GM12873 (cell line): ENCODE results near the gene CCDC14.

Experiments
- CTCF ChIP-seq: IDR thresholded peaks from 2 replicates; pipeline ENCODE4 v1.5.1; 2012; ENCODE audit warnings: low read depth, mild to moderate bottlenecking, moderate library complexity, low read length, control low read depth; ENCODE audit not compliant: insufficient read depth; ENCODE audit errors: missing control alignments

Gene CCDC14

DNA sequence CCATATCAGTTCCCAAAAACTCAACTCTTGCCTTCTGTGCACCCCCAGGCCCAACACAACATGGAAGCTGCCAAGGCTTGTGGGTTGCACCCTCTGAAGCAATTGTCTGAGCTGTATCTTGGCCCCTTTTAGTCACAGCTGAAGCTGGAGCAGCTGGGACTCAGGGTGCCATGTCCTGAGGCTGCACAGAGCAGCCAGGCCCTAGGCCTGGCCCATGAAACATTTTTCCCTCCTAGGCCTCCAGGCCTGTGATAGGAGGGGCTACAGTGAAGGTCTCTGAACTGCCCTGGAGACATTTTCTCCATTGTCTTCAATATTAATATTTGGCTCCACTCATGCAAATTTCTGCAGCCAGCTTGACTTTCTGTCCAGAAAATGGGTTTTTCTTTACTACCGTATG lies 68.8 kb downstream of the CCDC14 start:
- no peak for TF ChIP-seq CTCF

DNA sequence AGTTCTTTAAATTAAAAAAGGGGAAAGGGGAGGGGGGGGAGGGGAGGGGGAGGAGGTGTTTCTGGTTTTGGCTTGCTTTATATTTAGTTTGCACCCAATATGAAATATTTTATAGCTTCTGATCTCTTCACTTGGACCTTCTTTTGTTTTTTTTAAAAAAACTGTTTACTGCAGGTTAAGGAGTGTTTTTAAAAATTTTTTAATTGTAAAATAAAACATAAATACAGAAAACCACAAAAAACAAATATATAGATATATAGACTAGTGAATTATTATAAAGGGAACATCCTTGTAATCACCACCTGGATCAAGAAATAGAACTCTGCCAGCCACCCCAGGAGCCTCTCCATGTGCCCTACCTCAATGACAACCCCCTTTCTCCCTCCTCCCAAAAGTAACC lies 76.0 kb downstream of the CCDC14 start:
- TF ChIP-seq CTCF, result no peak

DNA sequence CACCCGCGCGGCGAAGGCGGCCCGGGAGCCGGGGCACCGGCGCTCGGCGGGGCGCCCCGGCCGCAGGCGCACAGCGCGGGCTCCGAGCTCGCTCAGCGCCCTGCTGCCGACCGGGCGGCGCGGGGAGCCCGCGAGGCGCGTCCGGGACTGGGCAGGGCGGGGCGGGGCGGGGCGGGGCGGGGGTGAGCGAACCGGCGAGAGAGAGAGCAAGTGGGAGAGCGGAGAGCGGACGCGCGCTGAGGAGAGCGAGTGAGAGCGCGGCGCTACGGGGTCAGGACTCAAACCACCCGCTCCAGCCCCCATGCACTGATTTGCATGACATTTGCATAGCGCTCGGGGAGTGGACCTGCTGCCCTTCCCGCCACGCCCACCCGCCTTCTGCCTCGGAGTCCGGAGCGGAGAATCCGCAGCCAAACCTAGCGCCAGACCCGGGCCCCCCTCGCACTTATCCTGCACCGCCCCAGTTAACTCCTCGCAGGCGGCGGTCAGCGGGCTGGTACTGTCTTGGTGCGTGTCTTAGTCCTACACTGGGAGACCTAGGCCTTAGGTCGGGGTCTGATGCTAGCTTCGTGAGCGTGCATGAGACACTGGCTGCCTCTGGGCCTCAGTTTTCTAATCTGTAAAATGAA lies 76.7 kb downstream of the CCDC14 start, which contains the start of gene MYLK:
TSS of gene MYLK (minus strand) at position 130 of the 629 bp plus-strand sequence. CDS start 90,491 bp downstream, outside the sequence.
- TF ChIP-seq CTCF, result no peak

- no peak for TF ChIP-seq CTCF
Observed at GRCh38 chr3:123883701-123884202, 77.3 kb downstream of the CCDC14 start.

GRCh38 chr3:123883111-123883510 lies 77.9 kb downstream of the CCDC14 start:
- no peak for TF ChIP-seq CTCF

GRCh38 chr3:123881771-123882170 lies 79.3 kb downstream of the CCDC14 start:
- no peak for TF ChIP-seq CTCF

DNA sequence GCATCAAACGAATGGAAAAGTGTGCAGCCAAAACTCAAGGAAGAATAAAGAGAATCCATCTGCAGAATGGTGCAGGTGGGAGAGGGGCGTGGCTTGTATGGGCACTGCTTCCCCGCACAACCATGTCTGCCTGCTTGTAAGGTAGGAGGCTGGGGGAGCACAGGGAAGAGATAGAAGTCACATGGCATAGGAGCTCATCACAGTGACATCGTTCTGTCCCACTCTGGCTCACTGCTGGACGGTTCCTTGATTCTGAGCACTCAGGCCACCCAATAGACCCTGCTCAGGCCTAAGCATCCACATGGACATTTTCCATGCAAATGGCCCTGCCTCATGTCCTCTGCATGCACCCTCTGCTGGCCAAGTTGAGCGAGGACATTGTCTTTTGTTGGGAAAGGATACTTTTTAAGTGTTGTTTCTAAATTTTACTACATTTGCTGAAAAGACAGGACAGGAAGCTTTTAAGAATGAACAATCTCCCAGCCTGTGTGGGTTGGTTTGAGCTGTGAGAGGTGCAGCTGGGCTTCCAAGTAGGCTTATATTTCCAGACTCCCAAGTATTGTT lies 79.9 kb downstream of the CCDC14 start:
- TF ChIP-seq CTCF, result peak; percentile 38
